HG03060 (cell line): ENCODE data around the gene KCTD18.

Experiments used
- ATAC-seq: cut with Tn5 transposase; IDR thresholded peaks from one replicate; pipeline ENCODE4 v1.9.1; 2021; ENCODE audit warnings: low read depth, moderate number of reproducible peaks; ENCODE audit not compliant: unreplicated experiment

KCTD18 gene

GRCh38 chr2:200509612-200510433 lies at the start of gene KCTD18:
KCTD18 (minus strand) TSS chr2:200510068; CDS start chr2:200507016, 3,052 bp downstream.
- peak; percentile 78 for ATAC-seq

- no peak for ATAC-seq
These were observed 30.9 kb upstream of the KCTD18 start for GRCh38 chr2:200540793-200541192.

GRCh38 chr2:200538139-200538538 lies 28.3 kb upstream of the KCTD18 start:
- ATAC-seq = no peak

- no peak for ATAC-seq
These were observed 24.7 kb upstream of the KCTD18 start for GRCh38 chr2:200534572-200534971.

- ATAC-seq = no peak
These were observed 23.9 kb upstream of the KCTD18 start for GRCh38 chr2:200533754-200534153.

- no peak for ATAC-seq
These were observed 18.4 kb upstream of the KCTD18 start for GRCh38 chr2:200528228-200528627.

GRCh38 chr2:200525882-200526651 lies 16.2 kb upstream of the KCTD18 start, which contains the start of gene SGO2:
SGO2 (plus strand) TSS chr2:200526207; CDS start chr2:200532976, 6,769 bp downstream.
- ATAC-seq = peak; percentile 99

- ATAC-seq = no peak
These were observed 15.6 kb upstream of the KCTD18 start for GRCh38 chr2:200525551-200525881.

GRCh38 chr2:200525066-200525465 lies 15.2 kb upstream of the KCTD18 start:
- ATAC-seq = no peak

- ATAC-seq = no peak
These were observed 13.7 kb upstream of the KCTD18 start for GRCh38 chr2:200523604-200524003.

- no peak for ATAC-seq
These were observed 13.3 kb upstream of the KCTD18 start for GRCh38 chr2:200523158-200523557.

GRCh38 chr2:200515155-200515554 lies 5.3 kb upstream of the KCTD18 start:
- no peak for ATAC-seq

- ATAC-seq = no peak
These were observed 645 bp downstream of the KCTD18 start for GRCh38 chr2:200509235-200509611.

GRCh38 chr2:200507179-200507578 lies 2.7 kb downstream of the KCTD18 start:
- no peak for ATAC-seq

- ATAC-seq = no peak
These were observed 3.2 kb downstream of the KCTD18 start for GRCh38 chr2:200506679-200507078.

GRCh38 chr2:200502196-200502595 lies 7.7 kb downstream of the KCTD18 start:
- ATAC-seq = no peak

GRCh38 chr2:200498402-200499162 lies 11.3 kb downstream of the KCTD18 start:
- no peak for ATAC-seq

GRCh38 chr2:200496696-200497095 lies 13.2 kb downstream of the KCTD18 start:
- no peak for ATAC-seq

- ATAC-seq = no peak
These were observed 15.8 kb downstream of the KCTD18 start for GRCh38 chr2:200494048-200494447.

GRCh38 chr2:200492656-200493055 lies 17.2 kb downstream of the KCTD18 start:
- no peak for ATAC-seq

GRCh38 chr2:200490001-200490400 lies 19.9 kb downstream of the KCTD18 start:
- ATAC-seq = no peak
